Anterior cingulate cortex (tissue), 58 donors: Measurements from ENCODE around the gene KCTD15.
A peak's percentile ranks its signal among the peaks of the same experiment; 100 is the strongest.
"Not testable (repeated sequence)": the region's sequence is repeated elsewhere in the genome, so short reads cannot be mapped to it uniquely, and the experiment has no call there.

Source experiments
- DNase-seq, 58 donors: peaks; one replicate each; lab custom pipeline; 2025; lab: John Stamatoyannopoulos, UW

Gene KCTD15

DNA sequence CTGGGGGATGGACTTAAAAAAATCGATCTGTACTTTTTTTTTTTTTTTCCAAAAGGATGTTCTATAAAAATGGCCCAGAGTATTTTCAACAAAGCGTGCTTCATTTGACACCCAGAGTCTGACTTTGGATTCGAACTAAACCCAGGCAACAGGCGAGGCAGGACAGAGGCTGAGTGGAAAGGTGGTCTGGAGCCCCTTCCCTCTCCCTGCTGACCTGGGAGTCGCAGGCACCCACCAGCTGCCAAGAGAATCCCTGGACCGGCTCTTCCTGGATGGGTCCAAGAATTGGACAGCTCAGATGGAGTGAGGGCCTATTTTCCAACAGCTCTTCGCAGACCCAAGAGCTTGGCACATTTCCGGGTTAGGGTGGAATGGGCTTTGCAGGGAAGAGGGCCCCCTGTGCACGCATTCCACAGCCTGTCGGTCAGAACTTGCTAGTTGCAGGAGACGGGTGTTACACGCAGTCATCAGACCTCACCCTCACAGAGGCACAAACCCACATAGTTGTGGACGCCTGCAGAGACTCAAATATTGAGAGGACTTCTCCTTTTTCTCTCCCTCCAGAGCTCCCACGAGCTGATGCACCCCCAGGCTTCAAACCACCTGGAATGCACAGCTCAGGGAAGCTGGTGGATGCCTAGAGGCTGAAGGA lies 15.2 kb downstream of the KCTD15 start:
- DNase-seq: no peak

DNA sequence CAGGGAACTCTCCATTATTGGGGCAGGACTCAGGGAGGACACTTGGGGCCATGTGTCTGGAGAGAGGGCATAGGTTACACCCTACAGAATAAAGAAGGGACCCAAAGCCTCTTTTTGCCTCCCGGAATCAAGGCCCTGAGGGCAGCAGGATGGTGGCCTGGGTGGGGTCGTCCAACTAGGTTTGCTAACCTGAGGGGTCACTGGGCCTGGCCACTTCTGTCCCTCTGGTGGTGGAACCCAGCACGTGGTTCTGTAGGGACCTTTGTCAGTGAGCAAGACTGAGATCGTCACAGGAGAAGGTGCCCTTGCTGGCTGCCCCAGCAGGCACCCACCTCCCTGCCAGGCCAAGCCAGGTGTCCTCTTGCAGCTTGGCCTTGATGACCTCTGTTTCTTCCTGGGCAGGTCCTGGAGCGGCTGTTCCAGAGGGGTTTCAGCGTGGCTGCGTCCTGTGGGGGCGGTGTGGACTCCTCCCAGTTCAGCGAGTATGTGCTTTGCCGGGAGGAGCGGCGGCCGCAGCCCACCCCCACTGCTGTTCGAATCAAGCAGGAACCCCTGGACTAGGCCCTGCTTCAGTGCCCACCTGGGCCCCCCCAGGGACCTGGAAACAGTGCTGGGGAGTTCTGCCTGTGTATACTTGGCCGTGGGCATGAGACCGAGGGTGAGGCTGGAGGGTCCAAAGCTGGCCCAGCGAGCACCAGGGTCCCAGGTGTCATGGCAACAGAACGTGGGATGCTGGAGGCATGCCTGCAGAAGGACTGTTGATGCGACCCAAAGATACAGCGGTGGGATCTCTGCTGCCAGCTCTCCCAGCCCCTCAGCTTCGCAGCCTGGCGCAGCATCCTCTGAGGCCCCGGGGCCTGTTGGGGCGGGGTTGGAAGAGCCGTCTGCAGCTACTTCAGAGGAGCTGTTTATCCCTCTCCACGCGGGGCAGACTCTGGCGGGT lies 16.0 kb downstream of the KCTD15 start:
- no peak for DNase-seq

DNA sequence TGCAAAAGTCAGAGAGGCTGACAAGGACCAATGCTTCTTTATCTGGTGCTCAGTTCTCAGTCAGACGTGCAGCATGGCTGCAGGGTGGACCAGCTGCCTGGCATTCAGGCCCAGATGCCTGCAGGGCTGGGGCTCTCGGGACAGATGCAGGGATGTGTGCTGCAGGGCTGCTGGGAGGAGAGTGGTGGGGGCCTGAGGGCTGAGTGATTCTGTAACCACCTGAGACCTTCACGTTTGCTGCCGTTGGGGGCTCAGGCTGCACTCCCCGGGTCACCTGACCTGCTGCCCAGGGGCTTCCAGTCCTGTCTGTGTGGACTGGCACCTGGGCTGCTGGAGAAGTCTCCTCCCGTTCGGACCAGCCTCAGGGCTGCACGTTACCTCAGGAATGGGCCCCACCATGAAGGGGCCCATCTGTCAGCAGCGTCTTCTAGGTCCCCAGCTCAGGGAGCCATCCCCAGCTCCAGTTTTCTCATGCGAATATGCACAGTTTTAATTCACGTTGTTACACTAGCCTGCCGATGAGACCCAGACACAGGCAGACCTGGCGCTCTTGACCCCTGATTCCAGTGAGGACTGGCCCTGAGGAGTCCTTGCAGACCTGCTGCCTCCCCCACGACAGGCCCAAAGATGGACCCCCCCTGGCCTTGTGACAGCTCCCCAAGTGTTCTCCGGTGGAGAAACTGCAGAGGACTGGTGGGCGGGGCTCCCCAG lies 16.9 kb downstream of the KCTD15 start:
- DNase-seq: no peak

GRCh38 chr19:33814181-33815165 lies 17.8 kb downstream of the KCTD15 start:
- DNase-seq: no peak

DNA sequence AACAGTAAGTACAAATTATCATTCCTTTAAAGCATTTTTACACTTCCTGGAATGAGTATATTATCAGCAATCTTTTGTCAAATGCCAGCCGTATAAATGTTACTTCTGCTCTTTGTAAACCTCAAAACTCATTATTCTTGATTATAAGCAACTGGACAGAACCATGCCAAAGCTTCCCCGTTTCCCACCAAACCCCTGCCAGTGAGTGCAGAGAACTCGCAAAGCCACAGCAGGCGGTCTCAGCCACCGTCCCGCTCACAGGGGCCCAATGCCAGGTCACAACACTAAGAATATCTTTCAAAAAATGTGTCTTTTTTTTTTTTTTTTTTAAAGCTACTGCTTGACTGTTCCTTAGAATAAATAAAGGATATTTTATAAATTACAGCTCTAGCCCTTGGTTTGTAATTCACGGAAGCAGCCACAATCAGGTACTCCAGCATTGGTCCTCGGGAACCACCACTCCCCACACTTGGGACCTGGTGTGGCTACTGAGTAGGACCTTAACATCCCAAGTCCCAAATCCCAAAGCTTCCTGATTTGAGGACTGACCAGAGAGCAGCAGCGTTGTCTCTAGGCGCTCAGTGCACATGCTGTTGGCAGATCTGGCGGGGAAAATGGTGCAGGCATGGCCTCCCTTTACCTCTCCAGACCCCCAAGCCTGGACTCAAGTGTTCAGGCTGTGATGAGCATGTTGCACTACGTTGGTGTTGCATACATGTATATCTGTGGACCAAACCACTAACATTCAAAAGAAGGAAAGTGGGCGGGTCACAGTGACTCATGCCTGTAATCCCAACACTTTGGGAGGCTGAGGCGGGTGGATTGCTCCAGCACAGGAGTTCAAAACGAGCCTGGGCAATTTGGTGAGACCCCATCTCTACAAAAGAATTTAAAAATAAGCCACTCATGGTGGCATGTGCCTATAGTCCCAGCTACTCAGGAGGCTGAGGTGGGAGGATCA lies 19.0 kb downstream of the KCTD15 start:
- peak in 14 of 58 donors; percentile 1 to 57 (median 24) for DNase-seq

GRCh38 chr19:33818411-33818810 lies 21.7 kb downstream of the KCTD15 start:
- DNase-seq: no peak

- DNase-seq: not testable (repeated sequence)
These were observed 22.4 kb downstream of the KCTD15 start for GRCh38 chr19:33819078-33819477.

DNA sequence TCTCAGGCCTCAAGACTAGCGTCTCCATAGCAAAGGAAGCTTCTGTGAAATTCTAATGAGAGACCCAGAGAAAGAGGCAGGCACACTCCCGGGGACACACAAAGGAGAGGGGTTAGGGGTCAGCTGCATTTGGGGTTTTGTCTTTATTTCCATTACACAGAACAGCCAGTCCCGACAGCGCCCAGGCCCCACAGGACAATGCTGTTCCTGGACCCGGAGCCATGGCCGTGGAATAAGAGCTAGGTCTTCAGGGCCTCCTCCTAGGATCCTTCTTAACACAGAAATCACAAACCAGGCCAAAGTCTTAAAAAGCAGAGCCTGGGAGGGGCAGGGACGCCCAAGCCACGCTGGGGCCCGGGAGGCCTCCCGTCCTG lies 22.8 kb downstream of the KCTD15 start:
- peak in 8 of 58 donors; percentile 13 to 59 (median 26) for DNase-seq

DNA sequence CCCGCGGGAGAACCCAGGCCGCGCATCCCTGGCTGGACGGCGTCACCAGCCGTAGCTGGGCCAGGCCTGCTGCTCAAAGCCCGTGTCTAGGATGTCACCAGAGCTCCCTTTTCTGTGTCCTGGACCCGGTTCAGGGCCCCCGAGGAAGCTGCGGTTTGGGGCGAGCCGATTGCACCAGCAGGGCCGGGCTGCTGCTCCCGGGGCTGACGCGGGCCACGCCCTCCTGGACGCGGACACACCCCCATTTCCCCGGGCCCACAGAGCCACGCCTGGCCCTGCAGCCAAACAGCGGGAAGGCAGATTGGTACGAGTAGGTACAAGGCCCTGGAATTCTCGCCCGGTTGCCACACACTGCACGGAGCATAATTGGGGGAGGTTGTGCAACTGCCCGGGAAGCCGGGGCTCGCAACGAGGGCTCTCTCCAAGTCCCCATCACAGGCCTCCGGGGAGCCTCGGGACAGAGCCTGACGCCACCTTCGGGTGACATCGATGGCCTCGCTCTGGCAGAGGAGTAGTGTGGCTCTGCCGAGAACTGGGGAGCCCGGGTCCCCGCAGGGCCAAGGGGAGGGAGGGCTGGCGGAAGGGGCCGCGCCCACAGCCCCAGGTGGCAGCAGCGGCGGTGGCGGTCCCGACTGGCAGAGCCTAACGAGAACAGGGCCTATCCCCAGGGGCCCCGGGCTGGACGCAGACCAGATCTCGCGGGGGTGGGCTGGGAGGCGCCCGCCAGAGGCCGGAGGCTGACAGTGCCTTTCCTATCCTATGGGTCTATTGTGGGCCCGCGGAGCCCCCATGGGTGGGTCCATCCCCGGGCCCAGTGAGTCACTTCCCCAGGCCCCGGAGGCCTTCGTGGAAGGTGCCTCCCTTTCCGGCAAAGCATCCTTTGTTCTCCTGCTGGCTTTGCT lies 23.5 kb downstream of the KCTD15 start:
- peak in 9 of 58 donors; percentile 3 to 59 (median 28) for DNase-seq

GRCh38 chr19:33821871-33822270 lies 25.2 kb downstream of the KCTD15 start:
- DNase-seq: no peak

- DNase-seq: no peak
These were observed 26.7 kb downstream of the KCTD15 start for GRCh38 chr19:33823341-33823740.

GRCh38 chr19:33825556-33825955 lies 28.9 kb downstream of the KCTD15 start:
- DNase-seq: no peak

GRCh38 chr19:33826521-33826920 lies 29.9 kb downstream of the KCTD15 start:
- DNase-seq: no peak

- DNase-seq: no peak
These were observed 31.8 kb downstream of the KCTD15 start for GRCh38 chr19:33828266-33829075.

GRCh38 chr19:33830264-33830663 lies 33.6 kb downstream of the KCTD15 start:
- DNase-seq: no peak

DNA sequence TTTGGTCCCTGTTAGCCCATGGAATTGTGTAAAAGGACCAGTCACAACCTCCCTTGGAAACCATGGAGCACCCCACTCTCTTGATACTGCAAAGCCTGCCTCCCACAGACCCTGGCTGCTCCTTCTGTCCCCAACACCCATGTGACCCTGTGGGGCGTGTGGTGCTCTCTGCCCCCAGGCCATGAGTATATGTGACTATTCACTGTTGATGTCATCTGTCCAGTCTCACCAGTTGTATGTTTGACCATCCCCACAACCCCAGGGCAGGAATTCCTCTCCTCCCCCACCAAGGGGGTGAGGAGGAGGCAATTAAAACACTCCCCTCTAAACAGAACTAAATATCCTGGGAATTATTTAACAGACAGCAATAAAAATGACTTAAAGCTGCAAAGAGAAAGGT lies 35.2 kb downstream of the KCTD15 start:
- DNase-seq: no peak

GRCh38 chr19:33832633-33833032 lies 36.0 kb downstream of the KCTD15 start:
- DNase-seq: no peak
